IMR-90 (cell line): ENCODE measurements around the gene CHN1. TPM values are rescaled to one million over a fixed set of nuclear protein-coding genes. Genes with fewer than 3 reads are reported as not detected.

Experiments used
- ATAC-seq: fragments of 200-7000 bp; cut with Tn5 transposase; 2 replicates; pipeline ENCODE4 v1.9.1; 2020; ENCODE audit warnings: low read depth, mild to moderate bottlenecking, moderate library complexity
- BruUV-seq: library from RNA; stranded (reverse); fragments of 400-500 nt; replicated peaks from 2 replicates; lab custom pipeline; 2021; lab: Mats Ljungman, UMichigan
- CTCF ChIA-PET: fragments of 300-600 bp; formaldehyde crosslinking; extraction: SDS; loops from one replicate; lab custom pipeline; 2021; ENCODE audit warnings: antibody characterized with exemption; lab: Yijun Ruan, JAX
- POLR2A ChIA-PET: fragments of 300-600 bp; sonication (Branson Sonifier 250); formaldehyde crosslinking; loops from one replicate; lab custom pipeline; 2022; ENCODE audit warnings: antibody characterized with exemption; ENCODE audit not compliant: unreplicated experiment; lab: Charles Lee
- DNase-seq: peaks from one replicate; pipeline ENCODE4 v3.0.0; 2013
- H2AFZ ChIP-seq: replicated peaks from 2 replicates; pipeline ENCODE3; 2013; ENCODE audit warnings: low read length, mild to moderate bottlenecking; ENCODE audit not compliant: poor library complexity
- H2AK5ac ChIP-seq: 2 replicates; pipeline ENCODE4 v1.6.1; 2013; ENCODE audit warnings: low read depth, low read length, inconsistent platforms
- H2AK9ac ChIP-seq: replicated peaks from 2 replicates; pipeline ENCODE3; 2013; ENCODE audit warnings: mild to moderate bottlenecking, low read depth, low read length, moderate library complexity; ENCODE audit not compliant: poor library complexity
- H2BK120ac ChIP-seq: 2 replicates; pipeline ENCODE4 v1.6.1; 2013; ENCODE audit warnings: low read depth, low read length, inconsistent platforms
- H2BK15ac ChIP-seq: 3 replicates; pipeline ENCODE4 v1.6.1; 2013; ENCODE audit warnings: low read depth, low read length, inconsistent platforms
- H2BK20ac ChIP-seq: 2 replicates; pipeline ENCODE4 v1.6.1; 2013; ENCODE audit warnings: low read depth, mild to moderate bottlenecking, inconsistent platforms, low read length, moderate library complexity
- H2BK5ac ChIP-seq: 2 replicates; pipeline ENCODE4 v1.6.1; 2013; ENCODE audit warnings: mild to moderate bottlenecking, low read depth, low read length, inconsistent platforms; ENCODE audit not compliant: poor library complexity, severe bottlenecking
- H3K14ac ChIP-seq: replicated peaks from 2 replicates; pipeline ENCODE4 v1.6.1; 2013; ENCODE audit warnings: low read depth, low read length, inconsistent platforms
- H3K18ac ChIP-seq: 2 replicates; pipeline ENCODE4 v1.6.1; 2013; ENCODE audit warnings: low read depth, low read length, control low read depth
- H3K23ac ChIP-seq: 2 replicates; pipeline ENCODE4 v1.6.1; 2013; ENCODE audit warnings: low read depth, low read length, inconsistent platforms
- H3K27ac ChIP-seq: 2 replicates; pipeline ENCODE4 v1.5.1; 2013; ENCODE audit warnings: mild to moderate bottlenecking, control low read depth, low read length; ENCODE audit not compliant: insufficient read depth
- H3K27me3 ChIP-seq: 2 replicates; pipeline ENCODE4 v1.6.1; 2013; ENCODE audit warnings: low read length; ENCODE audit not compliant: control insufficient read depth, insufficient read depth
- H3K36me3 ChIP-seq: 2 replicates; pipeline ENCODE4 v1.6.1; 2013; ENCODE audit warnings: low read length, mixed read lengths; ENCODE audit not compliant: control insufficient read depth, insufficient read depth
- H3K4ac ChIP-seq: 2 replicates; pipeline ENCODE4 v1.6.1; 2013; ENCODE audit warnings: low read depth, low read length, inconsistent platforms
- H3K4me1 ChIP-seq: 2 replicates; pipeline ENCODE4 v1.6.1; 2013; ENCODE audit warnings: low read length, mixed read lengths; ENCODE audit not compliant: control insufficient read depth, insufficient read depth
- H3K4me2 ChIP-seq: 2 replicates; pipeline ENCODE4 v1.6.1; 2013; ENCODE audit warnings: low read depth, mild to moderate bottlenecking, control low read depth, low read length, moderate library complexity
- H3K4me3 ChIP-seq: 2 replicates; pipeline ENCODE4 v1.5.1; 2013; ENCODE audit warnings: low read depth, mild to moderate bottlenecking, control low read depth, low read length, moderate library complexity; ENCODE audit not compliant: insufficient read depth
- H3K56ac ChIP-seq: 2 replicates; pipeline ENCODE4 v1.6.1; 2013; ENCODE audit warnings: low read length, inconsistent platforms; ENCODE audit not compliant: insufficient read depth; ENCODE audit errors: extremely low read depth
- H3K79me1 ChIP-seq, 2 experiments: 2 replicates each; pipeline ENCODE4 v1.6.1; 2013; ENCODE audit warnings: low read length in 2 of 2, inconsistent platforms in 1 of 2, low read depth in 1 of 2
- H3K9ac ChIP-seq: 2 replicates; pipeline ENCODE4 v1.6.1; 2013; ENCODE audit warnings: low read depth, low read length, control low read depth
- H3K9me1 ChIP-seq: 2 replicates; pipeline ENCODE4 v1.6.1; 2013; ENCODE audit warnings: low read length, inconsistent platforms; ENCODE audit not compliant: insufficient read depth
- H3K9me3 ChIP-seq: 2 replicates; pipeline ENCODE4 v1.6.1; 2013; ENCODE audit warnings: low read length; ENCODE audit not compliant: control insufficient read depth, insufficient read depth
- H4K20me1 ChIP-seq: 2 replicates; pipeline ENCODE4 v1.6.1; 2013; ENCODE audit warnings: low read length, inconsistent platforms; ENCODE audit not compliant: insufficient read depth
- H4K5ac ChIP-seq: 2 replicates; pipeline ENCODE4 v1.6.1; 2013; ENCODE audit warnings: mild to moderate bottlenecking, low read depth, low read length, control low read depth
- H4K8ac ChIP-seq, 2 experiments: 2 replicates each; pipeline ENCODE4 v1.6.1; 2013; ENCODE audit warnings: low read depth in 2 of 2, low read length in 2 of 2, control low read depth in 1 of 2, inconsistent platforms in 1 of 2
- H4K91ac ChIP-seq: 2 replicates; pipeline ENCODE4 v1.6.1; 2013; ENCODE audit warnings: low read depth, low read length, inconsistent platforms; ENCODE audit not compliant: insufficient read depth
- ELK1 ChIP-seq: fragments of 150-350 bp; IDR thresholded peaks from 2 replicates; pipeline ENCODE4 v1.6.1; 2016; ENCODE audit warnings: low read depth, mild to moderate bottlenecking, low read length, moderate library complexity, borderline replicate concordance
- SMC3 ChIP-seq: fragments of 150-350 bp; IDR thresholded peaks from 2 replicates; pipeline ENCODE4 v1.6.1; 2016; ENCODE audit warnings: low read depth, mild to moderate bottlenecking, antibody characterized with exemption, low read length, moderate library complexity
- WGBS, 2 experiments: methylation state at CpG; one replicate each; pipeline versions ENCODE4 v1.1.5 to v1.1.7; 2013; ENCODE audit warnings: missing lambda C conversion rate in 2 of 2; ENCODE audit not compliant: insufficient read length in 1 of 2; ENCODE audit errors: extremely low coverage in 2 of 2; 5-methylcytosine and 5-hydroxymethylcytosine counted together
- dilution Hi-C: fragments of 300-500 bp; cut with HindIII; formaldehyde crosslinking; loops from one replicate; pipeline ENCODE4 v1.14.3; 2018; ENCODE audit warnings: low sequenced_read_pairs; ENCODE audit not compliant: unreplicated experiment
- in situ Hi-C: fragments of 300-500 bp; cut with MboI; formaldehyde crosslinking; loops from 3 replicates; pipeline ENCODE4 v1.14.3; 2019; ENCODE audit warnings: low sequenced_read_pairs, inconsistent platforms, mixed read lengths
- intact Hi-C: fragments of 100-400 bp; cut with micrococcal nuclease; formaldehyde crosslinking; loops from 2 replicates; pipeline ENCODE4 v1.10.0; 2022
- polyA plus RNA-seq, 3 experiments: library from polyadenylated mRNA; depleted of rRNA; stranded (reverse); fragments of >200 nt; gene quantifications; 2 replicates each; pipeline ENCODE4 v1.2.3, GENCODE V29; 2012; ENCODE audit warnings: low replicate concordance in 1 of 3
- total RNA-seq: library from RNA; depleted of rRNA; stranded (reverse); fragments of >200 nt; gene quantifications from 2 replicates; pipeline ENCODE4 v1.2.3, GENCODE V29; 2012

CHN1 gene
- total and polyA plus RNA-seq, 2 of the 4 experiments (the other 2 are of a cell fraction), result 58.4 to 66.9 TPM

GRCh38 chr2:174888146-174888545 lies 117.0 kb downstream of the CHN1 start:
- Histone ChIP-seq H4K5ac (no peak overlapping the region), H3K4me3 (no peak overlapping the region), H2BK20ac (no peak overlapping the region), H3K9me1 (no peaks in the 10 kb centered on the region), H2BK5ac (no peak overlapping the region), H2AK5ac (no peak overlapping the region), H3K56ac (no peak overlapping the region), H2BK15ac (no peak overlapping the region), H3K23ac (no peak overlapping the region), H3K27ac (no peak overlapping the region), H3K27me3 (no peaks in the 10 kb centered on the region), H3K36me3 (no peaks in the 10 kb centered on the region), H3K4ac (no peak overlapping the region), H3K18ac (no peak overlapping the region), H2AFZ (no peak overlapping the region), H2AK9ac (no peak overlapping the region), H3K9me3 (no peaks in the 10 kb centered on the region), H2BK120ac (no peak overlapping the region), H3K9ac (no peak overlapping the region), H3K4me1 (no peaks in the 10 kb centered on the region), H3K4me2 (no peak overlapping the region), H4K20me1 (no peaks in the 10 kb centered on the region), H3K14ac (no peak overlapping the region), H3K79me1 (no peaks in the 10 kb centered on the region), H4K8ac (no peak overlapping the region), H4K91ac (no peak overlapping the region)
- dilution Hi-C loops (no loop called here), intact Hi-C loops (loop anchor here (5.0 kb wide), 1 partner anchor 41 kb away; no protein-coding TSS in a partner anchor), in situ Hi-C loops (no loop called here)
- POLR2A ChIA-PET, result no interaction called here
- ATAC-seq (no peak), DNase-seq (peak; percentile 12)
- no TSS peak for BruUV-seq
- no peak for TF ChIP-seq ELK1
- TF ChIP-seq SMC3, result no peak
- CTCF ChIA-PET, result interaction anchor here (0.5 to 1.6 kb wide), 4 partner anchors 10 to 136 kb away, joined by 3 to 9 read pairs (median 6); no protein-coding TSS in a partner anchor
- WGBS, 2 experiments, result no CpG with 5 or more reads among the region's 3 CpGs
